ENCODE data around the gene EML6. TPM values are rescaled to one million over a fixed set of nuclear protein-coding genes. Genes with fewer than 3 reads are reported as not detected.

Gene EML6
- polyA plus RNA-seq, 1 of the 3 experiments (the other 2 are of a cell fraction) = 1.1 TPM

DNA sequence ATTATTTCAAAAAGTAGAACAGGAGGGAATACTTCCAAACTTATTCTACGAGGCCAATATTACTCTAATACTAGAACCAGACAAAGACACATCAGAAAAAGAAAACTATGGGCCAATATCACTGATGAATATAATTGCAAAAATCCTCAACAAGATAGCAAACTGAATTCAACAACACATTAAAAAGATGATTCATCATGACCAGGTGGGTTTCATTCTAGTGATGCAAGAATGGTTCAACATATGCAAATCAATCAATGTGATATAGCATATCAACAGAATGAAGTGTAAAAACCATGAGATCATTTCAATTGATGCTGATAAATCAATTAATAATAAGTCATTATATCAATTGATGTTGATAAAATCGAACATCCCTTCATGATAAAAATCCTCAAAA is 22.4 kb upstream of the EML6 start:
- Histone ChIP-seq H4K20me1 (ENCODE audit: insufficient read depth) (no peaks in the 10 kb centered on the region), H3K27ac (ENCODE audit: low read depth in 2 of 2, low read length in 1 of 2) (no peak overlapping the region), H2AFZ (ENCODE audit: low read depth) (no peak overlapping the region), H3K9me3 (peaks cover 5% of the 10 kb centered on the region; the same call in 1 of the 2 replicates), H3K4me2 (no peak overlapping the region), H3K9me2 (no peaks in the 10 kb centered on the region), H3K4me1 (ENCODE audit: control insufficient read depth in 1 of 2, insufficient read depth in 2 of 2, low read depth in 1 of 2, low read length in 1 of 2) (no peaks in the 10 kb centered on the region; a peak in 1 of 4 replicates), H3K4me3 (ENCODE audit: low read depth in 2 of 2, low read length in 1 of 2) (no peak overlapping the region), H3K9ac (no peak overlapping the region), H3K79me2 (ENCODE audit: insufficient read depth) (no peaks in the 10 kb centered on the region), H3K36me3 (replicated peaks in 1 of 2; ENCODE audit: control insufficient read depth in 1 of 2, insufficient read depth in 2 of 2, low read length in 1 of 2) (no peaks in the 10 kb centered on the region), H3K27me3 (ENCODE audit: insufficient read depth) (no peaks in the 10 kb centered on the region), H3F3A (replicated peaks; ENCODE audit: insufficient read depth) (no peaks in the 10 kb centered on the region)
- 53% methylated on average over 2 of the region's 2 CpGs for WGBS (ENCODE audit: low lambda C conversion rate)
- no peak for DNase-seq
- no peak for TF ChIP-seq YY1 (IDR thresholded peaks at IDR 0.05; ENCODE audit: low read depth)
- CTCF ChIA-PET = interaction anchor here (0.6 to 1.8 kb wide), 2 partner anchors 188 to 189 kb away, joined by 3 to 4 read pairs; no protein-coding TSS in a partner anchor
- POLR2A ChIA-PET = no interaction called here

DNA sequence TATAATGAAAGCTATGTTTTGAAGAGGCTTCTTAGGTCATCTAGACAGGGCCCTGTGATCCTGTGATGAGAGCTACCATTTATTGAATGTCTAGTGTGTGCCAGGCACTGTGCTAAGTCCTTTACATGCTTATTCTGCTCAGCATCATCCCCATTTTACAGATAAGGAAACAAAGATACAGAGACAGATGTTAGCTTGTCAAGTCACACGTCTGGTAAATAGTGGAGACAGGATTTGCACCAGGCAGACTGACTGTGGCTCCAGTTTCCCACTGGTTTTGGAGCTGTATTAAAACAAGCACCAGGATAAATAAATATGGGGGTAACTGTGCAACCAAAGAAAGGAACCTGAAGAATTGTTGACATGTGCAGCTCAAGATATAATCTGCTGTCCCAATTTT is 19.2 kb upstream of the EML6 start:
- no peak overlapping the region; a peak in 1 of 4 replicates for H3K27ac ChIP-seq (ENCODE audit: low read depth in 2 of 2, low read length in 1 of 2)
- CTCF ChIA-PET = interaction anchor here (0.6 to 5.0 kb wide), 71 partner anchors 9 to 1281 kb away, joined by 3 to 93 read pairs (median 5); partner anchors contain the start of genes ACYP2 and EML6
- no peaks in the 10 kb centered on the region for H3K79me2 ChIP-seq (ENCODE audit: insufficient read depth)
- POLR2A ChIA-PET = interaction anchor here (0.6 to 1.3 kb wide), 3 partner anchors 247 to 885 kb away, joined by 3 read pairs; no protein-coding TSS in a partner anchor
- DNase-seq = peak; percentile 23
- no peak overlapping the region for H3K4me2 ChIP-seq
- TF ChIP-seq JUND (IDR thresholded peaks at IDR 0.05) (no peak), RAD21 (IDR thresholded peaks at IDR 0.05; ENCODE audit: low read length) (no peak), TCF12 (IDR thresholded peaks at IDR 0.05) (no peak), ELF1 (IDR thresholded peaks at IDR 0.05) (no peak), SMC3 (IDR thresholded peaks at IDR 0.05; ENCODE audit: low read depth, low read length) (no peak)
- 100% methylated on average over 1 of the region's 1 CpG for WGBS (ENCODE audit: low lambda C conversion rate)
- no peaks in the 10 kb centered on the region for H3K9me3 ChIP-seq
- H3K4me3 ChIP-seq (ENCODE audit: low read depth in 2 of 2, low read length in 1 of 2) = no peak overlapping the region
- H3K9me2 ChIP-seq = no peaks in the 10 kb centered on the region
- no peaks in the 10 kb centered on the region for H4K20me1 ChIP-seq (ENCODE audit: insufficient read depth)
- no peak overlapping the region; the same call in 1 of the 2 replicates for H2AFZ ChIP-seq (ENCODE audit: low read depth)
- no peaks in the 10 kb centered on the region for H3K27me3 ChIP-seq (ENCODE audit: insufficient read depth)
- no peak overlapping the region for H3K9ac ChIP-seq
- H3F3A ChIP-seq (replicated peaks; ENCODE audit: insufficient read depth) = no peaks in the 10 kb centered on the region
- no peaks in the 10 kb centered on the region; a peak in 1 of 4 replicates for H3K4me1 ChIP-seq (ENCODE audit: control insufficient read depth in 1 of 2, insufficient read depth in 2 of 2, low read depth in 1 of 2, low read length in 1 of 2)
- H3K36me3 ChIP-seq (replicated peaks in 1 of 2; ENCODE audit: control insufficient read depth in 1 of 2, insufficient read depth in 2 of 2, low read length in 1 of 2) = no peaks in the 10 kb centered on the region

GRCh38 chr2:54704688-54705605 is 18.5 kb upstream of the EML6 start:
- Histone ChIP-seq H3K9me2 (no peaks in the 10 kb centered on the region), H4K20me1 (ENCODE audit: insufficient read depth) (no peaks in the 10 kb centered on the region), H3K9ac (no peak overlapping the region), H3K27ac (ENCODE audit: low read depth in 2 of 2, low read length in 1 of 2) (no peak overlapping the region; a peak in 1 of 4 replicates), H3K36me3 (replicated peaks in 1 of 2; ENCODE audit: control insufficient read depth in 1 of 2, insufficient read depth in 2 of 2, low read length in 1 of 2) (no peaks in the 10 kb centered on the region), H3K4me3 (ENCODE audit: low read depth in 2 of 2, low read length in 1 of 2) (no peak overlapping the region; a peak in 1 of 4 replicates), H3K27me3 (ENCODE audit: insufficient read depth) (no peaks in the 10 kb centered on the region), H2AFZ (ENCODE audit: low read depth) (no peak overlapping the region), H3F3A (replicated peaks; ENCODE audit: insufficient read depth) (no peaks in the 10 kb centered on the region), H3K79me2 (ENCODE audit: insufficient read depth) (no peaks in the 10 kb centered on the region), H3K4me1 (ENCODE audit: control insufficient read depth in 1 of 2, insufficient read depth in 2 of 2, low read depth in 1 of 2, low read length in 1 of 2) (no peaks in the 10 kb centered on the region; a peak in 1 of 4 replicates), H3K4me2 (no peak overlapping the region), H3K9me3 (no peaks in the 10 kb centered on the region)
- peak; percentile 61 for DNase-seq
- WGBS (ENCODE audit: low lambda C conversion rate) = 0% methylated on average over 3 of the region's 3 CpGs
- CTCF ChIA-PET = interaction anchor here (0.6 to 5.0 kb wide), 81 partner anchors 10 to 1300 kb away, joined by 3 to 93 read pairs (median 4); partner anchors contain the start of genes ACYP2 and EML6
- POLR2A ChIA-PET = interaction anchor here (0.6 to 1.3 kb wide), 3 partner anchors 248 to 886 kb away, joined by 3 read pairs; no protein-coding TSS in a partner anchor
- no peak for TF ChIP-seq SIN3A (IDR thresholded peaks at IDR 0.05; ENCODE audit: borderline replicate concordance, low read depth, low read length)
- TF ChIP-seq POLR2AphosphoS5 (IDR thresholded peaks at IDR 0.05; ENCODE audit: low read depth, low read length) = no peak
- TF ChIP-seq YY1 (IDR thresholded peaks at IDR 0.05; ENCODE audit: low read depth) = no peak
- no peak for TF ChIP-seq FOXJ3 (CRISPR knock-in tag; IDR thresholded peaks at IDR 0.05)
- no peak for TF ChIP-seq CHD2 (IDR thresholded peaks at IDR 0.05; ENCODE audit: low read length, partially characterized antibody)
- no peak for TF ChIP-seq TAF1 (IDR thresholded peaks at IDR 0.05; ENCODE audit: borderline replicate concordance, low read depth, low read length)
- TF ChIP-seq, protein P1, sequence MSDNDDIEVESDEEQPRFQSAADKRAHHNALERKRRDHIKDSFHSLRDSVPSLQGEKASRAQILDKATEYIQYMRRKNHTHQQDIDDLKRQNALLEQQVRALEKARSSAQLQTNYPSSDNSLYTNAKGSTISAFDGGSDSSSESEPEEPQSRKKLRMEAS (IDR thresholded peaks at IDR 0.05; ENCODE audit: low read depth) = no peak
- no peak for TF ChIP-seq FOSL2 (IDR thresholded peaks at IDR 0.05; ENCODE audit: borderline replicate concordance, low read depth)
- TF ChIP-seq GABPA (IDR thresholded peaks at IDR 0.05; ENCODE audit: low read depth) = no peak
- TF ChIP-seq RAD21 (IDR thresholded peaks at IDR 0.05; ENCODE audit: low read length) = peak; percentile 89
- no peak for TF ChIP-seq MXI1 (IDR thresholded peaks at IDR 0.05; ENCODE audit: low read depth, low read length)
- TF ChIP-seq SMC3 (IDR thresholded peaks at IDR 0.05; ENCODE audit: low read depth, low read length) = peak; percentile 77
- TF ChIP-seq, protein P2, sequence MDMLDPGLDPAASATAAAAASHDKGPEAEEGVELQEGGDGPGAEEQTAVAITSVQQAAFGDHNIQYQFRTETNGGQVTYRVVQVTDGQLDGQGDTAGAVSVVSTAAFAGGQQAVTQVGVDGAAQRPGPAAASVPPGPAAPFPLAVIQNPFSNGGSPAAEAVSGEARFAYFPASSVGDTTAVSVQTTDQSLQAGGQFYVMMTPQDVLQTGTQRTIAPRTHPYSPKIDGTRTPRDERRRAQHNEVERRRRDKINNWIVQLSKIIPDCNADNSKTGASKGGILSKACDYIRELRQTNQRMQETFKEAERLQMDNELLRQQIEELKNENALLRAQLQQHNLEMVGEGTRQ (IDR thresholded peaks at IDR 0.05; ENCODE audit: borderline replicate concordance, low read depth, low read length) = no peak
- TF ChIP-seq, protein P3, sequence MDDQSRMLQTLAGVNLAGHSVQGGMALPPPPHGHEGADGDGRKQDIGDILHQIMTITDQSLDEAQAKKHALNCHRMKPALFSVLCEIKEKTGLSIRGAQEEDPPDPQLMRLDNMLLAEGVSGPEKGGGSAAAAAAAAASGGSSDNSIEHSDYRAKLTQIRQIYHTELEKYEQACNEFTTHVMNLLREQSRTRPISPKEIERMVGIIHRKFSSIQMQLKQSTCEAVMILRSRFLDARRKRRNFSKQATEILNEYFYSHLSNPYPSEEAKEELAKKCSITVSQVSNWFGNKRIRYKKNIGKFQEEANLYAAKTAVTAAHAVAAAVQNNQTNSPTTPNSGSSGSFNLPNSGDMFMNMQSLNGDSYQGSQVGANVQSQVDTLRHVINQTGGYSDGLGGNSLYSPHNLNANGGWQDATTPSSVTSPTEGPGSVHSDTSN (IDR thresholded peaks at IDR 0.05) = no peak

All from SK-N-SH (cell line).